Glutamatergic neuron (in vitro differentiated cells): ENCODE measurements around the gene PPFIA3. TPM values are rescaled to one million over a fixed set of nuclear protein-coding genes. Genes with fewer than 3 reads are reported as not detected.
A peak's percentile ranks its signal among the peaks of the same experiment; 100 is the strongest.

ENCODE experiments used
- DNase-seq: peaks from one replicate; pipeline ENCODE4 v3.0.0; 2022
- H3K27ac Mint-ChIP-seq: one replicate; pipeline ENCODE4 v1.8.0; 2020; ENCODE audit warnings: mild to moderate bottlenecking, mixed read lengths, inconsistent platforms; ENCODE audit not compliant: unreplicated experiment
- H3K27me3 Mint-ChIP-seq: one replicate; pipeline ENCODE4 v1.8.0; 2020; ENCODE audit warnings: mild to moderate bottlenecking, moderate library complexity, mixed read lengths, inconsistent platforms; ENCODE audit not compliant: unreplicated experiment
- H3K36me3 Mint-ChIP-seq: one replicate; pipeline ENCODE4 v1.8.0; 2020; ENCODE audit warnings: mild to moderate bottlenecking, mixed read lengths, inconsistent platforms; ENCODE audit not compliant: unreplicated experiment
- H3K4me1 Mint-ChIP-seq: one replicate; pipeline ENCODE4 v1.8.0; 2020; ENCODE audit warnings: mild to moderate bottlenecking, low read depth, mixed read lengths, inconsistent platforms; ENCODE audit not compliant: unreplicated experiment
- H3K4me3 Mint-ChIP-seq: one replicate; pipeline ENCODE4 v1.8.0; 2020; ENCODE audit warnings: mild to moderate bottlenecking, mixed read lengths, inconsistent platforms; ENCODE audit not compliant: unreplicated experiment
- H3K9me3 Mint-ChIP-seq: one replicate; pipeline ENCODE4 v1.8.0; 2020; ENCODE audit warnings: mild to moderate bottlenecking, moderate library complexity, mixed read lengths, inconsistent platforms; ENCODE audit not compliant: unreplicated experiment
- CTCF ChIP-seq: fragments of 200-600 bp; sonication (generic); IDR thresholded peaks from one replicate; pipeline ENCODE4 v1.5.0; 2021; ENCODE audit not compliant: partially characterized antibody, unreplicated experiment
- total RNA-seq: library from RNA; stranded (reverse); fragmentation: NEBNext Ultra II Directional; extraction: Animal tissue kit (Norgen Biotek cat#: 25700); gene quantifications from one replicate; pipeline ENCODE4 v1.2.1, GENCODE V29; 2021; ENCODE audit not compliant: unreplicated experiment

The PPFIA3 gene
- total RNA-seq, 1 donor from 2014 or later: 104 TPM

DNA sequence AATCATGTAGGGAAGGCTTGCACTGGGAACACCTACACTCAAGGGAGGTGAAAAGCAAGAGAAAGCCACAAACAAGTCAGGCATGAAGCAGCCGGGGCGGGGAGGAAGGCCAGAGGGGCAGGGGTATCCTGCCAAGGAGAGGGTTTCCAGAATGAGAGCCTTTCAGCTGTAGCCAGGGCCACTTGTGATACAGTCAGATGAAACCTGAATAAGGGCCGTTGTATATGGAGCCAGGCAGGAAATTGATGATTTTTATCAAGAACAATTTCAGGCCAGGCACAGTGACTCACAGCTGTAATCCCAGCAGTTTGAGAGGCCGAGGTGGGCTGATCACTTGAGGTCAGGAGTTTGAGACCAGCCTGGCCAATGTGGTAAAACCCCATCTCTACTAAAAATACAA, 42.6 kb downstream of the PPFIA3 start:
- Mint-ChIP-seq H3K4me3 (no peak overlapping the region), H3K27ac (no peak overlapping the region)

DNA sequence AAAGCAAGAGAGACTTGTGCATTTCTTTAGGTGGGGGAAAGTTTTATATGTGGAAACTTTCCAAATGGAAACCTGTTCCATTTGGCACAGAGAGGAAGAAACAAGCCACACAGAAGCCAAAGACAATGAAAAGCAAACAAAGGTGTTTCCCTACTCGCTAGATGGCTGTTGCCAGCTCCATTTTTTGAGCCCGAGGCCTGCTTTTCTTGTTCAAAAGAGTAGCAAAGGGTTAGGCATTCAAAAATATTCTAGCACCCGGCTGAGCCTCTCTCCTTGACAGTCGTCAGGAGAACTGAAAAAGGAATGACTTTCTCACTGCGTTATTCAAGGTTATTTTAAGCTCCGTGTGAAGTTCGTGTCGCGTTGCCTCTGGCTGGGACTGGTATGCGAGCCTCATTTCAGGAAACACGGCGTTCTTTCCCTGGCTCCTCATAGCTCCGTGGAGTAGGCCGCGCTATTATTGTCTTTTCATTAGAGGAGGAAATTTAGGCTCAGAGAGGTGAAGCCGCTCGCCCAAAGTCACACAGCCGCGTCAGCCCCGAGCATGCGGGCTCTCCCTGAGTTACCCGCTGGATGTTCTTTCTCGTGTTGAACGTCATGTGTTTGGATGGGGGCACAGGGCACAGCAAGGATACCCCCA, 45.9 kb downstream of the PPFIA3 start:
- no peak for TF ChIP-seq CTCF
- DNase-seq: no peak
- Mint-ChIP-seq H3K4me1 (no peaks in the 10 kb centered on the region), H3K36me3 (no peaks in the 10 kb centered on the region), H3K9me3 (peaks cover 1% of the 10 kb centered on the region), H3K27me3 (peaks cover 6% of the 10 kb centered on the region), H3K27ac (no peak overlapping the region), H3K4me3 (no peak overlapping the region)

More for the DNA sequence above, 42.6 kb downstream of the PPFIA3 start:
- TF ChIP-seq CTCF: no peak
- Mint-ChIP-seq H3K4me1 (peaks cover 3% of the 10 kb centered on the region), H3K9me3 (peaks cover 8% of the 10 kb centered on the region), H3K36me3 (peaks cover 4% of the 10 kb centered on the region), H3K27me3 (peaks cover 6% of the 10 kb centered on the region)
- DNase-seq: no peak

DNA sequence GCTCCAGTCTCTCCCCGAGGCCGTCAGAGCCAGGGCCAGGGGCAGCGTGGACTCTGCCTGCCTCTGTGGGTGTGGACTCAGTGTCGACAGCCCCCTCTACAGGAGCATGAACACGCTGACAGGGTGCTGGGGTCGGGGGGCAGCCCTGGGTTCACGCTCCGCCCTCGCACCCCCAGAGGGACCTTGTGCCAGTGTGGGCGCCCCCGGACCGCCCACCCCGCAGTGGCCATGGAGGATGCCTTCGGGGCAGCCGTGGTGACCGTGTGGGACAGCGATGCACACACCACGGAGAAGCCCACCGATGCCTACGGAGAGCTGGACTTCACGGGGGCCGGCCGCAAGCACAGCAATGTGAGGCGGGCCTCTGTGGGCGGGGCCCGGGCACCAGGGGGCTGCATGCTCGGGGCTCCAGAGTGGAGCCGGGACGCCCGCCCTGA, 46.5 kb downstream of the PPFIA3 start:
- no peak for TF ChIP-seq CTCF
- H3K9me3 Mint-ChIP-seq: peaks cover 3% of the 10 kb centered on the region
- DNase-seq: peak; percentile 20
- no peaks in the 10 kb centered on the region for H3K36me3 Mint-ChIP-seq
- no peaks in the 10 kb centered on the region for H3K4me1 Mint-ChIP-seq
- no peak overlapping the region for H3K27ac Mint-ChIP-seq
- H3K4me3 Mint-ChIP-seq: no peak overlapping the region
- H3K27me3 Mint-ChIP-seq: peaks cover 7% of the 10 kb centered on the region

DNA sequence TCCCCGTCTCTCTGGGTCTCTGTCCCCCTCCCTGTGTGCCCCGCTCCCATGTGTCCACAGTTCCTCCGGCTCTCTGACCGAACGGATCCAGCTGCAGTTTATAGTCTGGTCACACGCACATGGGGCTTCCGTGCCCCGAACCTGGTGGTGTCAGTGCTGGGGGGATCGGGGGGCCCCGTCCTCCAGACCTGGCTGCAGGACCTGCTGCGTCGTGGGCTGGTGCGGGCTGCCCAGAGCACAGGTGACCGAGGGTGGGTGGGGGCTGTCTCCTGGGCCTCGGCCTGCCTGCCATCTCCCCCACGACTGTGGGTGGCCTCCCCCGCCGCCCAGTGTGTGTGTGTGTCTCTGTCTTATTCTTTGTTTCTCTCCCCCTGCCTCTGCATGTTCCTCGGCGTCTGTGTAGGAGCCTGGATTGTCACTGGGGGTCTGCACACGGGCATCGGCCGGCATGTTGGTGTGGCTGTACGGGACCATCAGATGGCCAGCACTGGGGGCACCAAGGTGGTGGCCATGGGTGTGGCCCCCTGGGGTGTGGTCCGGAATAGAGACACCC, 48.6 kb downstream of the PPFIA3 start:
- no peaks in the 10 kb centered on the region for H3K36me3 Mint-ChIP-seq
- H3K27me3 Mint-ChIP-seq: peaks cover 8% of the 10 kb centered on the region
- H3K27ac Mint-ChIP-seq: no peak overlapping the region
- peaks cover 3% of the 10 kb centered on the region for H3K9me3 Mint-ChIP-seq
- no peak for TF ChIP-seq CTCF
- no peak for DNase-seq
- H3K4me3 Mint-ChIP-seq: no peak overlapping the region
- no peaks in the 10 kb centered on the region for H3K4me1 Mint-ChIP-seq

- Mint-ChIP-seq H3K4me1 (no peaks in the 10 kb centered on the region), H3K36me3 (no peaks in the 10 kb centered on the region), H3K27ac (no peak overlapping the region), H3K9me3 (peaks cover 3% of the 10 kb centered on the region), H3K4me3 (no peak overlapping the region), H3K27me3 (peaks cover 8% of the 10 kb centered on the region)
- no peak for TF ChIP-seq CTCF
- no peak for DNase-seq
Observed at GRCh38 chr19:49168421-49168820, 49.1 kb downstream of the PPFIA3 start.
